Thyroid gland (tissue), 4 donors: ENCODE results near the gene MAMDC4. TPM values are rescaled to one million over a fixed set of nuclear protein-coding genes. Genes with fewer than 3 reads are reported as not detected.

Source experiments
- DNase-seq, 2 donors: peaks; one replicate each; pipeline ENCODE4 v3.0.0-alpha.2; 2019
- H3K27ac ChIP-seq, 3 donors: fragments of 200-600 bp; sonication (generic); 1 replicate in 2 of 3; 2 replicates in 1 of 3; pipeline ENCODE4 v1.5.1; 2016 to 2019; ENCODE audit warnings: mild to moderate bottlenecking in 1 of 3, moderate library complexity in 1 of 3
- H3K27me3 ChIP-seq: fragments of 200-600 bp; sonication (generic); one replicate; pipeline ENCODE4 v1.5.1; 2019
- H3K36me3 ChIP-seq, 2 donors: fragments of 200-600 bp; sonication (generic); one replicate each; pipeline ENCODE4 v1.5.1; 2016 to 2019
- H3K4me1 ChIP-seq, 2 donors: fragments of 200-600 bp; sonication (generic); one replicate each; pipeline ENCODE4 v1.5.1; 2017 to 2019
- H3K4me3 ChIP-seq, 3 donors: fragments of 200-600 bp; sonication (generic); replicated peaks in 1 of 3; 1 replicate in 2 of 3; 2 replicates in 1 of 3; pipeline ENCODE4 v1.5.1; 2016; ENCODE audit warnings: mild to moderate bottlenecking in 1 of 3
- H3K9me3 ChIP-seq: fragments of 200-600 bp; sonication (generic); one replicate; pipeline ENCODE4 v1.5.1; 2017
- POLR2A ChIP-seq, 2 donors: fragments of 450-650 bp; IDR thresholded peaks; one replicate each; pipeline ENCODE4 v1.6.1; 2017; ENCODE audit warnings: antibody characterized with exemption in 2 of 2, mild to moderate bottlenecking in 2 of 2, moderate library complexity in 1 of 2
- WGBS, 2 donors: methylation state at CpG; one replicate each; pipeline ENCODE4 v1.1.5; 2017; 5-methylcytosine and 5-hydroxymethylcytosine counted together
- intact Hi-C: fragments of 100-400 bp; cut with DNase I; formaldehyde crosslinking; loops from one replicate; pipeline ENCODE4 v1.15.1; 2023
- total RNA-seq, 4 donors: library from RNA; depleted of rRNA; stranded (reverse); fragments of >200 nt; gene quantifications; one replicate each; pipeline ENCODE4 v1.2.3, GENCODE V29; 2016
- TF ChIP-seq, protein P1 (sequence below), 6 experiments: fragments of 200-600 bp in 3 of 6; fragments of 450-650 bp in 3 of 6; sonication (generic) in 3 of 6; IDR thresholded peaks; one replicate each; pipeline ENCODE4 v1.5.1; 2016 to 2019; ENCODE audit warnings: antibody characterized with exemption in 6 of 6, mild to moderate bottlenecking in 2 of 6, inconsistent platforms in 1 of 6, moderate library complexity in 1 of 6

The MAMDC4 gene
- total RNA-seq, 4 donors from 2014 or later = 4.1 to 20.4 (median 9.0) TPM

DNA sequence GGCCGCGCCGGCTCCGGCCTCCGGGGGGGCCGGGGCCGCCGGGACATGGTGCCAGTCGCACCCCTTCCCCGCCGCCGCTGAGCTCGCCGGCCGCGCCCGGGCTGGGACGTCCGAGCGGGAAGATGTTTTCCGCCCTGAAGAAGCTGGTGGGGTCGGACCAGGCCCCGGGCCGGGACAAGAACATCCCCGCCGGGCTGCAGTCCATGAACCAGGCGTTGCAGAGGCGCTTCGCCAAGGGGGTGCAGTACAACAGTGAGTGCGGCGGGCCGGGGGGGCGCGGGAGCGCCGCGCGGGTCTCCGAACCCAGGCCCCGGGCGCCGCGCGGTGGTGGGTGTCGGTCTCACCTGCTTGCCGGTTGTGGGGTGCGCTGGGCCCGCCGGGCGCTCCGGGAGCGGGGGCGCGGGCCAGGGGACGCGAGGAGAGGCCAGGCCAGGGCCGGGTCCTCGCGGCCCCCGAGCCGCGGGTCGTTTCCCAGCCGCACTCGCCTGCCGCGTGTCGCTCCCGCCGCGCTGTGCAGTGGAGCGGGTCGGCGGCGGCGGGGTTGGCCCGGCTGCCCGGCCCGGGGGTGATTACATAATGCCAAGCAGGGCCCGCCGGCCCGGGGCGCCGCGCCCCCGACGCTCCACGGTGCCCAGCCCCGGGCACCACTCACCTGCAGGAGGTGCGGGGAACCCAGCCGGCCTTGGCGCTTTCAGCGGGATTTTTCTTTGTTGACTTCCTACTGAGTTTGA lies 43.9 kb upstream of the MAMDC4 start:
- 0% methylated on average over 19 to 22 of the region's 93 CpGs for WGBS, 2 donors
- no peaks in the 10 kb centered on the region for H3K27me3 ChIP-seq
- H3K4me3 ChIP-seq = peak overlapping the region; percentile 16 to 99 (median 92)
- intact Hi-C loops = loop anchor here (5.0 kb wide), 1 partner anchor 139 kb away; the partner anchor contains the start of gene C8G
- peak in 1 of 2 donors; percentile 49 for DNase-seq
- TF ChIP-seq, protein P1, sequence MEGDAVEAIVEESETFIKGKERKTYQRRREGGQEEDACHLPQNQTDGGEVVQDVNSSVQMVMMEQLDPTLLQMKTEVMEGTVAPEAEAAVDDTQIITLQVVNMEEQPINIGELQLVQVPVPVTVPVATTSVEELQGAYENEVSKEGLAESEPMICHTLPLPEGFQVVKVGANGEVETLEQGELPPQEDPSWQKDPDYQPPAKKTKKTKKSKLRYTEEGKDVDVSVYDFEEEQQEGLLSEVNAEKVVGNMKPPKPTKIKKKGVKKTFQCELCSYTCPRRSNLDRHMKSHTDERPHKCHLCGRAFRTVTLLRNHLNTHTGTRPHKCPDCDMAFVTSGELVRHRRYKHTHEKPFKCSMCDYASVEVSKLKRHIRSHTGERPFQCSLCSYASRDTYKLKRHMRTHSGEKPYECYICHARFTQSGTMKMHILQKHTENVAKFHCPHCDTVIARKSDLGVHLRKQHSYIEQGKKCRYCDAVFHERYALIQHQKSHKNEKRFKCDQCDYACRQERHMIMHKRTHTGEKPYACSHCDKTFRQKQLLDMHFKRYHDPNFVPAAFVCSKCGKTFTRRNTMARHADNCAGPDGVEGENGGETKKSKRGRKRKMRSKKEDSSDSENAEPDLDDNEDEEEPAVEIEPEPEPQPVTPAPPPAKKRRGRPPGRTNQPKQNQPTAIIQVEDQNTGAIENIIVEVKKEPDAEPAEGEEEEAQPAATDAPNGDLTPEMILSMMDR (IDR thresholded peaks at IDR 0.05) = no peak
- no peak for TF ChIP-seq POLR2A (IDR thresholded peaks at IDR 0.05)
- H3K9me3 ChIP-seq = no peaks in the 10 kb centered on the region
- peak overlapping the region; percentile 29 to 58 (median 46) for H3K27ac ChIP-seq
- H3K36me3 ChIP-seq = no peaks in the 10 kb centered on the region
- H3K4me1 ChIP-seq = peaks cover 23 to 33% of the 10 kb centered on the region in 2 donors

DNA sequence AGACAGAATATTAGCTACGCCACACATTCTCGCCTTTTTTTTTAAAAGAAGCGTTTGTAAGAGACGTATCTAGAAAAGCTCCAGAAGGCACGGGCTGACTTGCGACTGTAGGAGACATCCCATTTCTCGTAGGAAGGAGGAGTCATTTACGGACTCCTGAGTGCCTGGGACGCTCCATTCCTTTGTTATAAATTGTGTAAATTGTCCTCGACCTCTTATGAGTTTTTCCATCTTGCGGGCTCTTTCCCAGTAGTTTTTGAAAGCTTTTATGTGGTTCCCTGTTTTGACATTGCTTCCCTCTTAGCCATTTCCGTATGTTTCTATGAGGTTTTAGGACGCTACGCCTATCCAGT lies 43.4 kb upstream of the MAMDC4 start:
- Histone ChIP-seq H3K27me3 (no peaks in the 10 kb centered on the region), H3K27ac (peak overlapping the region in 1 of 3 donors; percentile 58), H3K36me3 (no peaks in the 10 kb centered on the region), H3K9me3 (no peaks in the 10 kb centered on the region), H3K4me1 (peaks cover 23 to 33% of the 10 kb centered on the region in 2 donors), H3K4me3 (peak overlapping the region; percentile 16 to 99 (median 92))
- intact Hi-C loops = loop anchor here (5.0 kb wide), 1 partner anchor 139 kb away; the partner anchor contains the start of gene C8G
- TF ChIP-seq, protein P1 (IDR thresholded peaks at IDR 0.05) = no peak
- no peak for TF ChIP-seq POLR2A (IDR thresholded peaks at IDR 0.05)
- 9 to 11% methylated on average over 14 of the region's 14 CpGs for WGBS, 2 donors
- DNase-seq = no peak

DNA sequence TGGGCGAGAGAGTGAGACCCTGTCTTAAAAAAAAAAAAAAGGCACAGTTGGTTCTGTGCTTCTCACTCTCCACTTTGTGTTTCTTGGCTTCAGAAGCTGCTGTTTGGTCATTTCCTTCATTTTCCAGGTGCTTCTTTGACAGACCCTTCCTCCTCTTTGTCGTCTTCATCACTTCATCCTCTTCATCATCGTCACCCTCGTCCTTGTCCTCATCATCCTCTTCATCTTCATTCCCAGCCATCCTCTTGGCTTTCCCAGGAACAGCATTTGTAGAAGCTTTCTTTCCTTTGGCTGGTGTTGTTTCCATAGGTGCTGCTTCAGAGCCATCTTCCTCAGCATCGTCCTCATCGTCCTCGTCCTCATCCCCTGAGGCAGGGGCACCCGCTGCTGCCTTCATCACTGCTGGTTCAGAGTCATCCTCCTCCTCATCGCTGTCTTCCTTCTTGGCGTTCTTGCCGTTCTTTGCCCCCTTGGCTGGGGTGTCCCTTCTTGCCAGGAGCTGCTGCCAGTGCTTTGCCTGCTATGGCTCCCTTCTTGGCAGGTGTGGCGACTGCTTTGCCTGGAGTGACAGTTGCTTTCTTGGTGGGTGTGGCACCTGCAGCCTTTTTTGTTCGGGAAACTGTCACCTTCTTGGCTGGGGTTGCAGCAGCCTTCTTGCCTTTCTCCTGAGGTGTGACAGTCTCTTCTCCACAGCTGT lies 37.3 kb upstream of the MAMDC4 start:
- H3K27ac ChIP-seq = no peak overlapping the region
- no peak for TF ChIP-seq POLR2A (IDR thresholded peaks at IDR 0.05)
- TF ChIP-seq, protein P1 (IDR thresholded peaks at IDR 0.05) = no peak
- H3K36me3 ChIP-seq = no peaks in the 10 kb centered on the region
- no peak for DNase-seq
- no peaks in the 10 kb centered on the region for H3K9me3 ChIP-seq
- intact Hi-C loops = no loop called here
- H3K4me1 ChIP-seq = peaks cover under 1 to 10% of the 10 kb centered on the region in 2 donors
- WGBS, 2 donors = 96% methylated on average over 13 of the region's 13 CpGs
- H3K27me3 ChIP-seq = no peaks in the 10 kb centered on the region
- no peak overlapping the region for H3K4me3 ChIP-seq

DNA sequence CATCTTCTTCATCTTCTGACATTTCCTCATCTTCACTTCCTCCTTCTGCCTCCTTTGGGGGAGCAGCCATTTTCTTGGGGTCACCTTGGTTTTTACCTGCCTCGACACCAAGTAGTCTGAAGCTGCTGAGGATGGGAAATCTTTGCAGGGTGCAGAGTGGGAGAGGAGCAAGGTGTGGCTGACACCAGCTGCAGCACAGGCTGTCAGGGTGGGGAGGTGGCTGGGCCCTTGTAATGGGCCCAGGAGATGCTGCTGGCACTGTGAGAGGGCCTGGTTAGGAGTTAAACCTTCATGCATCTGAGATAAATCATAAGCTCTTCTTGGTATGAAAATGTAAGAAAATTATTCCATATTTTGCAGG lies 36.7 kb upstream of the MAMDC4 start:
- WGBS, 2 donors = 0% methylated on average over 1 of the region's 1 CpG
- intact Hi-C loops = no loop called here
- no peaks in the 10 kb centered on the region for H3K27me3 ChIP-seq
- no peak overlapping the region for H3K27ac ChIP-seq
- H3K36me3 ChIP-seq = no peaks in the 10 kb centered on the region
- H3K4me1 ChIP-seq = peaks cover 0 to 4% of the 10 kb centered on the region in 2 donors
- no peak overlapping the region for H3K4me3 ChIP-seq
- no peak for DNase-seq
- no peak for TF ChIP-seq POLR2A (IDR thresholded peaks at IDR 0.05)
- TF ChIP-seq, protein P1 (IDR thresholded peaks at IDR 0.05) = no peak
- no peaks in the 10 kb centered on the region for H3K9me3 ChIP-seq
